IPS DF 6.9 (cell line): ENCODE results near the gene CDH9.

Source experiments
- DNase-seq: peaks from one replicate; pipeline ENCODE4 v3.0.0-alpha.2; 2013; ENCODE audit warnings: low read depth, low spot score
- H3K27ac ChIP-seq: one replicate; pipeline ENCODE4 v1.5.1; 2013; ENCODE audit warnings: low read length, control low read depth
- H3K27me3 ChIP-seq: 2 replicates; pipeline ENCODE4 v1.6.1; 2013; ENCODE audit warnings: mild to moderate bottlenecking, low read length; ENCODE audit not compliant: control insufficient read depth, insufficient read depth
- H3K36me3 ChIP-seq: 2 replicates; pipeline ENCODE4 v1.6.1; 2013; ENCODE audit warnings: low read length; ENCODE audit not compliant: control insufficient read depth, insufficient read depth
- H3K4me1 ChIP-seq: 2 replicates; pipeline ENCODE4 v1.6.1; 2013; ENCODE audit warnings: low read length; ENCODE audit not compliant: control insufficient read depth, insufficient read depth
- H3K4me3 ChIP-seq: 2 replicates; pipeline ENCODE4 v1.5.1; 2013; ENCODE audit warnings: mild to moderate bottlenecking, low read length
- H3K9me3 ChIP-seq: 2 replicates; pipeline ENCODE4 v1.6.1; 2013; ENCODE audit warnings: low read length, inconsistent platforms; ENCODE audit not compliant: control insufficient read depth, insufficient read depth
- WGBS: extraction: QIAGEN DNeasy Blood & Tissue Kit; methylation state at CpG from one replicate; pipeline ENCODE4 v1.1.7; 2013; ENCODE audit warnings: mixed read lengths, missing lambda C conversion rate; ENCODE audit not compliant: insufficient read length, insufficient coverage; 5-methylcytosine and 5-hydroxymethylcytosine counted together

Gene CDH9

DNA sequence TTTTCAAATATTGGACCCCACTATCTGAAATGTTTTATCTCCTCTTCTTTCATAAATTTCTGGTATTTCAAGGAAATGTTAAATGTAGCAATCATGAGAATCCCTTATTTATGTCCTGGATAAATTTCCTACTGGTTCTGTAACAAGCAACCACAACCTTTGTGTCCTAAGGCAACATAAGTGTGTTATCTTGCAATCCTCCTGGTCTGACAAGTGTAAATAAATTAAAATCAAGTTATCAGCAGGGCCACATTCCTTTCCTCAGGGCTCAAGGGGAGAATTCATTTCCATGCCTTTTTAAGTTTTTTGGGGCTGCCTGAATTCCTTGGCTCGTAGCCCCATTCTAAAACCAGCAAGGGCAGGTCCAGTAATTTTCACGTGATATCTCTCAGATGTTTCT is 83.2 kb downstream of the CDH9 start:
- H3K27me3 ChIP-seq, result no peaks in the 10 kb centered on the region

DNA sequence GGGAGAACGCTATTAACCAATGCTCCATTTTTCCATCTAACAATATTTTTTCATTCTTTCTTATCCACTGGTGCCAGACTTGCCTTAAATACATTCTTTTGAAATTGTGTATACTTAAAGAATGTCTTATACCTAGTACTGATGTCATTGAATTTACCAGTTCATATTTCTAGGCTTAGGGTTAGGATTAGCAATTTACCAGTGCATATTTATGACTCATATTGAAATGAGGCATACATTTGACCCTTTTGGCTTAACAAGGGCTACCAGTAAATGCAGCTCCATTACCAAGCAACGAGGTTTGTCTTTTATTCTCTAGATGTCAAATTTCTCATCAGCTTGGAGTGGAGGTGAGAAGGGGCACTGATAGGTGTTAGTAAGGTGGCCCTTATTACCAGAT is 89.5 kb downstream of the CDH9 start:
- DNase-seq, result no peak
- Histone ChIP-seq H3K36me3 (no peaks in the 10 kb centered on the region), H3K27me3 (no peaks in the 10 kb centered on the region), H3K27ac (no peak overlapping the region), H3K9me3 (no peaks in the 10 kb centered on the region), H3K4me1 (no peaks in the 10 kb centered on the region), H3K4me3 (no peak overlapping the region)
- no CpG with 5 or more reads among the region's 2 CpGs for WGBS

More for the DNA sequence above, 83.2 kb downstream of the CDH9 start:
- Histone ChIP-seq H3K4me1 (no peaks in the 10 kb centered on the region), H3K36me3 (no peaks in the 10 kb centered on the region), H3K27ac (no peak overlapping the region), H3K4me3 (no peak overlapping the region), H3K9me3 (no peaks in the 10 kb centered on the region)
- DNase-seq, result no peak
- no CpG with 5 or more reads among the region's 2 CpGs for WGBS

DNA sequence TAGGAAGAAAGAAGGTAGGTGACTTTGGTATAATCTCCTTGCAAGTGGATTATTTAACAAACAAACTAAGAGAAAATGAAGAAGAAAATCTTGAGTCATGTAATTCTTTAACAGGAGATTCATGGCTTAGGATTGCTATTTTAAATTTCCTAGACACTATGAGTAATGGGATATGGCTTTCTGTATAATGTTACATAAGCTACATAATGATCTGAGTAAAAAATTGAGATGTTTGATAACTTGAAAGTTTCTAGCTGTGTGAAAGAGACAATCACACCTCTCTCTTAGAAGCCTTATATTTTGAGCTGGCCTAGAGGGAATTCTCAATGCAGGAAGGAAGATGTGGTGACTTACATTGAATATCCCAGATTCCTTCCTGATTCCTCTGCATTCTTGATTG is 92.5 kb downstream of the CDH9 start:
- no peaks in the 10 kb centered on the region for H3K4me1 ChIP-seq
- no peak overlapping the region for H3K4me3 ChIP-seq
- no peak overlapping the region for H3K27ac ChIP-seq
- H3K9me3 ChIP-seq, result no peaks in the 10 kb centered on the region
- H3K27me3 ChIP-seq, result no peaks in the 10 kb centered on the region
- H3K36me3 ChIP-seq, result no peaks in the 10 kb centered on the region
- no peak for DNase-seq

DNA sequence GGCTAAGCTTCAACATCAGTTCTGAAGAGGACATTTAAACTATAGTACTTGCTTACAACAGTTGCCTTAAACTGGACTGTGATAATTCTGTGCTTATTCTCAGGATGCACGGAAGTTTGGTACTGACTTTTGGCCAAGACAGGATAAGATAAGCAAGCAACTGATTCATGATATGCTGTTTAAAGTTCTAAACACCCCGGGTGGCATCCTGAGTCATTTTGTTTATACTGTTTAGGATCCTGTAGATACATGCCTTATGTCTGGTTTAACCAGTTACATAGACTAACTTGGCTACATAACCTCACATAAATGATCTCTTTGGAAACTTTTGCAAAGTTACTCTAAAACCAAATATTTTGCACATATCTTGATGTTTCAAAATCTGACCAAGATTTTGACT is 95.9 kb downstream of the CDH9 start:
- Histone ChIP-seq H3K4me3 (no peak overlapping the region), H3K4me1 (no peaks in the 10 kb centered on the region), H3K27ac (no peak overlapping the region), H3K9me3 (no peaks in the 10 kb centered on the region), H3K36me3 (no peaks in the 10 kb centered on the region), H3K27me3 (no peaks in the 10 kb centered on the region)
- no peak for DNase-seq
- no CpG with 5 or more reads among the region's 2 CpGs for WGBS

DNA sequence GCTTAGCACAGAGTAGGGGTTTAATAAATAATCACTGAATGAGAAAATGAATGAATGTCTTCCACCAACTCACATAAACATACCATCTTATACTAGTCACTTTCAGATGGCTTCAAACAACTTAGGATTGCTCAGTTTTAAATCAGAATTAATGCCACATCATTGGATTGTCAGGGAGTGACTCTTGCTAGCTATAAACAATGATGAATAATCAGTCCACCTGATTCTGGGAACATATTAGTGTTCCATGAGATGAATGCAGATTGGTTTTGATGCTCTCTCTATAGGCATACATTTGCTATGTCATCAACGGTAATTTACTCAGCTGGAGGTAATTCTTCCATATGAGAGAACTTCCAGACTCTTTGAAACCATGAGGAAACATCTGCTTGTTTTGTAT is 97.4 kb downstream of the CDH9 start:
- H3K27me3 ChIP-seq, result no peaks in the 10 kb centered on the region
- no CpG with 5 or more reads among the region's 1 CpG for WGBS
- H3K36me3 ChIP-seq, result no peaks in the 10 kb centered on the region
- H3K9me3 ChIP-seq, result no peaks in the 10 kb centered on the region
- no peak for DNase-seq
- H3K4me1 ChIP-seq, result no peaks in the 10 kb centered on the region
- no peak overlapping the region for H3K27ac ChIP-seq
- no peak overlapping the region for H3K4me3 ChIP-seq

DNA sequence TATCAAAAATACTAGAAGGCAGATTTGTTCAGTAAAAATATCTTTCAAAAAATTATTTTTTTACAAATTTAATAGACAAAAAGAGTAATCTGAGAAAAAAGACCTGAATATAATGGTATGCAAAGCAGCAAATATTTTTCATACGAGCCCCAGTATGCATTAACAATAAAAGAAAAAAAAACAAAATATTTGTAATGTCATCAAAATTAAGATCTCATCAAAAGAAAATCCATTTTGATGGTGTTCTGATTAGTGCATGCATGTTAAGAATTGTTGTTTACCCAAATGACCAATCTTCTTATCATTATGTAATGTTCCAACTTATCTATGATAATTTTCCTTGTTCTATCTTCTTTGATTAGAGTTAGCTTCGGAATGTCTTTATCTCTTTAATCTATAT is 106.1 kb downstream of the CDH9 start:
- no peak for DNase-seq
- H3K4me3 ChIP-seq, result no peak overlapping the region
- H3K36me3 ChIP-seq, result no peaks in the 10 kb centered on the region
- no peak overlapping the region for H3K27ac ChIP-seq
- H3K4me1 ChIP-seq, result no peaks in the 10 kb centered on the region
- no CpG with 5 or more reads among the region's 2 CpGs for WGBS
- H3K27me3 ChIP-seq, result no peaks in the 10 kb centered on the region
- H3K9me3 ChIP-seq, result no peaks in the 10 kb centered on the region

DNA sequence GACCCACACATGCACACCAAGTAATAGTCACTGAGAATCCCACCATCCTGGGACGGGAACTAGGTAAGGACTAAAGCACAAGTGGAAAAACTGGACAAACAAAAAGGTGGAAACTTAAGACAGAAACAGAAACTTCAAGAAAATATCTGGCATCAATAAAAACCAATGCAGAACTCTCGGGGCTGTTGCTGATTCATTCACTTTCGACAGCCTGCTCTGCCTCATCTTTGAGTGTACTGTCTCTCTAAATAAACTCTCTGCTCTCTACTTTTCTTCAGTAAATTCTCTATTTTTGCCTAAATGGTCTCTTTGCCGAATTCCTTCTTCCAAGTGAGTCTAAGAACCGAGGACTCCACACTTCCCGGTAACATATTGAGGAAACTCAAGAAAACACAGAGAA is 116.9 kb downstream of the CDH9 start:
- no peak overlapping the region for H3K4me3 ChIP-seq
- no peaks in the 10 kb centered on the region for H3K36me3 ChIP-seq
- no peak overlapping the region for H3K27ac ChIP-seq
- no peak for DNase-seq
- no CpG with 5 or more reads among the region's 6 CpGs for WGBS
- H3K9me3 ChIP-seq, result no peaks in the 10 kb centered on the region
- H3K27me3 ChIP-seq, result no peaks in the 10 kb centered on the region
- no peaks in the 10 kb centered on the region for H3K4me1 ChIP-seq

DNA sequence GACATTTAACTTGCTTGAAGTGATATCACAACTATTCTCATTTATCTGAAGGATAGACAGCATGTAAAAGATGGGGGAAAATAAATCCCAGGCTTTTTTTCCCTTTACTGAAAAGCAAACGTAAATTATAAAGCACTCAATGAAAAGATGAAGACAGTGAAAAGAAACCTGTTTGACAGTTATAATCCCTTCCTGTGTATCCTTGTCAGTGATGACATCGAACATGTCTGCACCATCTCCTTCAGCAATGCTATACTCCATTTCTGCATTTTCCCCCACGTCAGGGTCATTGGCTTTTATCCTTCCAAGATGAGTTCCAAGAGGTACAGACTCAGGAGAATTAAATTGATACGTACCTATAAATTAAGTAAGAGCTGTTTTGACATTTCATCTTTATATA is 134.9 kb downstream of the CDH9 start:
- Histone ChIP-seq H3K4me1 (no peaks in the 10 kb centered on the region), H3K27ac (no peak overlapping the region), H3K36me3 (no peaks in the 10 kb centered on the region), H3K4me3 (no peak overlapping the region), H3K27me3 (no peaks in the 10 kb centered on the region), H3K9me3 (no peaks in the 10 kb centered on the region)
- no CpG with 5 or more reads among the region's 4 CpGs for WGBS
- no peak for DNase-seq

DNA sequence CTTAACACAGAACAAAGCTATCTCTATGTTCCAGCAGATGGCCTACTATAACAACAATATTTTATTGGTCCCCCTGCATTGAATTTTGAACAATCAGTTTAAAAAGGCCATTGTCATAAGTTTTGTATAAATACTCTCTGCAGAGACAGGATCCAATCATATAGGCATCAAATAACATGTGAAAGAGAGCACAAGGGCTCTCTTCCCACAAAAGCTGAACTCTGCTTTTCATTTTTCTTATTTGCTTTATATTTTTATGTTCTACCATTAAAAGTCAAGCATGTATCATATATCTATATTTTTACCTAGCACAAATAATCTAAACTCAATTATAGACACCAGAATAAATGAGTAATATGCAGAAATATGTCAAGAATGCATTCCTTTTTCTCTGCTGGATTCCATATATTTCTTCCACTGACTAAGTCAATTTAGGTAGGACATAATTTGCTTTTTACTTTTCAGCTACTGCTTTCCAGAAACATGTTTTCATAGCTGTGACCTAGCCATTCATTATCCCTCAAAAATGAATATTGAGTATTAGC is 143.6 kb downstream of the CDH9 start:
- Histone ChIP-seq H3K27me3 (no peaks in the 10 kb centered on the region), H3K4me1 (no peaks in the 10 kb centered on the region), H3K4me3 (no peak overlapping the region), H3K27ac (no peak overlapping the region), H3K9me3 (no peaks in the 10 kb centered on the region), H3K36me3 (no peaks in the 10 kb centered on the region)
- no peak for DNase-seq

DNA sequence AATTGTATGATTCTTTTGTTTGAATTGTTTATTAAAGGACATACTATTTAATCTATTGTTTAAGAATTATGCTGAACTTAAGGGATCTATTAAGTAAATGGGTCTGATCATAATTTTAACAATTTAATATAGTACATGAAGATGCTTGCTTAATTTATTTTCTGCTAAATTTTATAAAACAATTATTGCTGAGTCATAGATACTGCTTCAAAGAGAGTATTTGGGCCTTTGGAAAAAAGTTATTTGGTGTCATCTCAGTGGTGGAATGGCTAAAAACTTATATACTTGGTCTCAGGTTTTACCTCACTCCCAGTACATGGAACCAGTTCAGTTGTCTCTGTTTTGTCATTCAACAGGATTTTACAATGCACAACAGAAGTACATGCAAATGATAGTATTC is 145.3 kb downstream of the CDH9 start:
- Histone ChIP-seq H3K4me1 (no peaks in the 10 kb centered on the region), H3K27me3 (no peaks in the 10 kb centered on the region), H3K4me3 (no peak overlapping the region), H3K9me3 (no peaks in the 10 kb centered on the region), H3K27ac (no peak overlapping the region), H3K36me3 (no peaks in the 10 kb centered on the region)
- DNase-seq, result no peak

DNA sequence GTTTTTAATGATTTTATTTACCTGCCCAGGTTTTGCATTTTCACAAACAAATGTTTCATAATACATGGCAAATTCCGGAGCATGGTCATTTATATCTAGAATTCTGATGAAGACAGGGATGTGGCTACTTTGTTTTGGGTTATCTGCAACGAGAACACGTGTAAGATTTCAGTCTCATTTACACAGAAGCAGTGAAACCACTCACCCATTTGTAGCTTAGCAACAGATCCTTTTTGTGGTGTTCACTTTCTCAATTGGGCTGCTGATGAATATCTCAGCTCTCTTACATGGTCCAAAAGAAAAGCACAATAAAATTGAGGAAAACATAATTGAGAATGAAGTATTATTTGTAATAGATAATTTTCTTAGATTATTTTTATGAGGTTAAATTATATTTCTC is 148.6 kb downstream of the CDH9 start:
- H3K9me3 ChIP-seq, result no peaks in the 10 kb centered on the region
- no peak for DNase-seq
- H3K4me1 ChIP-seq, result no peaks in the 10 kb centered on the region
- H3K4me3 ChIP-seq, result no peak overlapping the region
- H3K36me3 ChIP-seq, result no peaks in the 10 kb centered on the region
- H3K27me3 ChIP-seq, result no peaks in the 10 kb centered on the region
- WGBS, result no CpG with 5 or more reads among the region's 3 CpGs
- no peak overlapping the region for H3K27ac ChIP-seq
